Stimulated activated naive CD8-positive, alpha-beta T cell treated with anti-CD3 and anti-CD28 coated beads, Interleukin-15, amount 100 ng/mL, for 72 hours (primary cell): Measurements from ENCODE around the gene F12.
A peak's percentile ranks its signal among the peaks of the same experiment; 100 is the strongest.

Source experiments
- ATAC-seq: fragments of 150-1000 bp; cut with Tn5 transposase; 2 replicates; pipeline ENCODE4 v1.10.0; 2021; ENCODE audit warnings: mild to moderate bottlenecking, moderate library complexity
- DNase-seq, 2 donors: peaks; one replicate each; pipeline ENCODE4 v3.0.0; 2021 to 2022
- H3K27ac Mint-ChIP-seq, 2 donors: one replicate each; pipeline ENCODE4 v1.8.0; 2022; ENCODE audit warnings: mild to moderate bottlenecking in 2 of 2, mixed read lengths in 2 of 2, moderate library complexity in 2 of 2
- H3K27me3 Mint-ChIP-seq: one replicate; pipeline ENCODE4 v1.8.0; 2022; ENCODE audit warnings: mixed read lengths
- H3K4me1 Mint-ChIP-seq: one replicate; pipeline ENCODE4 v1.8.0; 2022; ENCODE audit warnings: mild to moderate bottlenecking, mixed read lengths
- H3K4me3 Mint-ChIP-seq, 2 donors: one replicate each; pipeline ENCODE4 v1.8.0; 2022; ENCODE audit warnings: mild to moderate bottlenecking in 2 of 2, mixed read lengths in 2 of 2, moderate library complexity in 1 of 2
- H3K9me3 Mint-ChIP-seq, 2 donors: one replicate each; pipeline ENCODE4 v1.8.0; 2022; ENCODE audit warnings: mixed read lengths in 2 of 2

Gene F12

GRCh38 chr5:177440211-177440989, 31.0 kb upstream of the F12 start:
- ATAC-seq, result peak; percentile 83
- peak in 1 of 2 donors; percentile 61 for DNase-seq
- Mint-ChIP-seq H3K9me3 (no peaks in the 10 kb centered on the region), H3K27ac (peak overlapping the region; percentile 72 to 89), H3K4me3 (peak overlapping the region; percentile 19 to 25), H3K27me3 (no peaks in the 10 kb centered on the region), H3K4me1 (peaks cover 88% of the 10 kb centered on the region)

GRCh38 chr5:177439518-177440053, 30.2 kb upstream of the F12 start:
- DNase-seq, result no peak
- H3K9me3 Mint-ChIP-seq, result no peaks in the 10 kb centered on the region
- H3K27ac Mint-ChIP-seq, result peak overlapping the region in 1 of 2 donors; percentile 89
- H3K4me3 Mint-ChIP-seq, result no peak overlapping the region
- peaks cover 86% of the 10 kb centered on the region for H3K4me1 Mint-ChIP-seq
- ATAC-seq, result no peak
- no peaks in the 10 kb centered on the region for H3K27me3 Mint-ChIP-seq

- peaks cover 86% of the 10 kb centered on the region for H3K4me1 Mint-ChIP-seq
- no peaks in the 10 kb centered on the region for H3K9me3 Mint-ChIP-seq
- ATAC-seq (no peak), DNase-seq (no peak)
- no peaks in the 10 kb centered on the region for H3K27me3 Mint-ChIP-seq
- H3K27ac Mint-ChIP-seq, result no peak overlapping the region
- H3K4me3 Mint-ChIP-seq, result no peak overlapping the region
Measured at GRCh38 chr5:177438468-177438867, 29.1 kb upstream of the F12 start.

- H3K27ac Mint-ChIP-seq, result peak overlapping the region in 1 of 2 donors; percentile 54
- no peaks in the 10 kb centered on the region for H3K27me3 Mint-ChIP-seq
- no peak overlapping the region for H3K4me3 Mint-ChIP-seq
- H3K4me1 Mint-ChIP-seq, result peaks cover 86% of the 10 kb centered on the region
- DNase-seq (no peak), ATAC-seq (no peak)
- H3K9me3 Mint-ChIP-seq, result no peaks in the 10 kb centered on the region
Measured at GRCh38 chr5:177437623-177438022, 28.3 kb upstream of the F12 start.

- peak overlapping the region in 1 of 2 donors; percentile 54 for H3K27ac Mint-ChIP-seq
- no peaks in the 10 kb centered on the region for H3K9me3 Mint-ChIP-seq
- peaks cover 88% of the 10 kb centered on the region for H3K4me1 Mint-ChIP-seq
- H3K4me3 Mint-ChIP-seq, result no peak overlapping the region
- no peaks in the 10 kb centered on the region for H3K27me3 Mint-ChIP-seq
- ATAC-seq (no peak), DNase-seq (no peak)
Measured at GRCh38 chr5:177435847-177436536, 26.6 kb upstream of the F12 start.

- Mint-ChIP-seq H3K9me3 (no peaks in the 10 kb centered on the region), H3K4me3 (no peak overlapping the region), H3K27me3 (no peaks in the 10 kb centered on the region), H3K4me1 (peaks cover 89% of the 10 kb centered on the region), H3K27ac (peak overlapping the region in 1 of 2 donors; percentile 80)
- no peak for ATAC-seq
- DNase-seq, result no peak
Measured at GRCh38 chr5:177434942-177435738, 25.8 kb upstream of the F12 start.

GRCh38 chr5:177434437-177434836, 25.1 kb upstream of the F12 start:
- H3K27ac Mint-ChIP-seq, result peak overlapping the region in 1 of 2 donors; percentile 90
- peak overlapping the region; percentile 10 to 35 for H3K4me3 Mint-ChIP-seq
- ATAC-seq (peak; percentile 31), DNase-seq (peak in 1 of 2 donors; percentile 50)
- H3K4me1 Mint-ChIP-seq, result peaks cover 89% of the 10 kb centered on the region
- no peaks in the 10 kb centered on the region for H3K9me3 Mint-ChIP-seq
- H3K27me3 Mint-ChIP-seq, result no peaks in the 10 kb centered on the region

- Mint-ChIP-seq H3K4me1 (peaks cover 94% of the 10 kb centered on the region), H3K9me3 (no peaks in the 10 kb centered on the region), H3K27ac (peak overlapping the region in 1 of 2 donors; percentile 90), H3K27me3 (no peaks in the 10 kb centered on the region), H3K4me3 (no peak overlapping the region)
- DNase-seq (no peak), ATAC-seq (no peak)
Measured at GRCh38 chr5:177433658-177434217, 24.4 kb upstream of the F12 start.

GRCh38 chr5:177432839-177433657, 23.7 kb upstream of the F12 start:
- peak overlapping the region in 1 of 2 donors; percentile 51 for H3K4me3 Mint-ChIP-seq
- H3K9me3 Mint-ChIP-seq, result no peaks in the 10 kb centered on the region
- ATAC-seq (no peak), DNase-seq (no peak)
- peak overlapping the region in 1 of 2 donors; percentile 83 for H3K27ac Mint-ChIP-seq
- no peaks in the 10 kb centered on the region for H3K27me3 Mint-ChIP-seq
- peaks cover 94% of the 10 kb centered on the region for H3K4me1 Mint-ChIP-seq

GRCh38 chr5:177432143-177432838, 22.9 kb upstream of the F12 start:
- Mint-ChIP-seq H3K9me3 (no peaks in the 10 kb centered on the region), H3K27ac (peak overlapping the region; percentile 2 to 97), H3K4me1 (peaks cover 94% of the 10 kb centered on the region), H3K4me3 (peak overlapping the region; percentile 92 to 96), H3K27me3 (no peaks in the 10 kb centered on the region)
- ATAC-seq (no peak), DNase-seq (no peak)

- peaks cover 87% of the 10 kb centered on the region for H3K4me1 Mint-ChIP-seq
- ATAC-seq (peak; percentile 63), DNase-seq (peak; percentile 71 to 83)
- H3K27me3 Mint-ChIP-seq, result no peaks in the 10 kb centered on the region
- peak overlapping the region; percentile 59 to 97 for H3K27ac Mint-ChIP-seq
- no peaks in the 10 kb centered on the region for H3K9me3 Mint-ChIP-seq
- peak overlapping the region; percentile 92 to 96 for H3K4me3 Mint-ChIP-seq
Measured at GRCh38 chr5:177431317-177432142, 22.2 kb upstream of the F12 start.

- no peak for ATAC-seq
- Mint-ChIP-seq H3K4me3 (peak overlapping the region; percentile 92 to 96), H3K27ac (peak overlapping the region; percentile 59 to 92), H3K9me3 (no peaks in the 10 kb centered on the region), H3K4me1 (peaks cover 84% of the 10 kb centered on the region), H3K27me3 (no peaks in the 10 kb centered on the region)
- DNase-seq, result no peak
Measured at GRCh38 chr5:177430972-177431316, 21.6 kb upstream of the F12 start.

- ATAC-seq (no peak), DNase-seq (no peak)
- H3K27ac Mint-ChIP-seq, result peak overlapping the region; percentile 31 to 61
- peaks cover 85% of the 10 kb centered on the region for H3K4me1 Mint-ChIP-seq
- no peaks in the 10 kb centered on the region for H3K9me3 Mint-ChIP-seq
- no peaks in the 10 kb centered on the region for H3K27me3 Mint-ChIP-seq
- peak overlapping the region; percentile 92 to 96 for H3K4me3 Mint-ChIP-seq
Measured at GRCh38 chr5:177430140-177430951, 21.0 kb upstream of the F12 start.
